HepG2 (cell line): ENCODE results near the gene GMPR. TPM values are rescaled to one million over a fixed set of nuclear protein-coding genes. Genes with fewer than 3 reads are reported as not detected.
A peak's percentile ranks its signal among the peaks of the same experiment; 100 is the strongest.

Source experiments
- ATAC-seq: fragments of 200-7000 bp; cut with Tn5 transposase; 3 replicates; pipeline ENCODE4 v1.9.1; 2020; ENCODE audit warnings: mild to moderate bottlenecking, moderate library complexity
- BruUV-seq: library from RNA; stranded (reverse); fragments of 400-500 nt; replicated peaks from 2 replicates; lab custom pipeline; 2021; lab: Mats Ljungman, UMichigan
- CTCF ChIA-PET: fragments of 300-600 bp; formaldehyde crosslinking; extraction: SDS; loops from one replicate; lab custom pipeline; 2021; ENCODE audit warnings: low total read pairs, inconsistent platforms, low intra/inter-chr PET ratio; lab: Yijun Ruan, JAX
- POLR2A ChIA-PET: fragments of 350-600 bp; sonication (Branson Sonifier 250); formaldehyde crosslinking; loops from one replicate; lab custom pipeline; 2020; ENCODE audit warnings: antibody characterized with exemption, inconsistent platforms; lab: Yijun Ruan, JAX
- DNase-seq: peaks from one replicate; pipeline ENCODE4 v3.0.0-alpha.2; 2015; ENCODE audit warnings: low spot score
- FAIRE-seq: peaks from 3 replicates; lab custom pipeline; 2011; peaks lifted over from hg19 to GRCh38; lab: Jason Lieb, UNC
- H2AFZ ChIP-seq: one replicate; pipeline ENCODE4 v1.6.1; 2011; ENCODE audit warnings: low read length, inconsistent platforms
- H3K27ac ChIP-seq: fragments of 300-600 bp; 3 replicates; pipeline ENCODE4 v1.8.0; 2011; ENCODE audit warnings: mixed run types, mild to moderate bottlenecking, mixed read lengths, low read length, inconsistent platforms; ENCODE audit not compliant: insufficient read depth; ENCODE audit errors: extremely low read length
- H3K27me3 ChIP-seq, 2 experiments: fragments of 200-600 bp in 1 of 2; 2 replicates in 1 of 2; 3 replicates in 1 of 2; pipeline versions ENCODE4 v1.6.0 to v1.8.0; 2011; ENCODE audit warnings: low read length in 2 of 2, mild to moderate bottlenecking in 2 of 2, moderate library complexity in 2 of 2, inconsistent platforms in 1 of 2; ENCODE audit not compliant: insufficient read depth in 2 of 2, control insufficient read depth in 1 of 2
- H3K36me3 ChIP-seq, 2 experiments: fragments of 200-600 bp in 1 of 2; replicated peaks in 1 of 2; 2 replicates in 1 of 2; 3 replicates in 1 of 2; pipeline versions ENCODE4 v1.5.1 to v1.8.0; 2011; ENCODE audit warnings: low read length in 2 of 2, inconsistent platforms in 1 of 2; ENCODE audit not compliant: insufficient read depth in 2 of 2, control insufficient read depth in 1 of 2
- H3K4me1 ChIP-seq: 2 replicates; pipeline ENCODE4 v1.5.1; 2012; ENCODE audit warnings: low read length, inconsistent platforms; ENCODE audit not compliant: insufficient read depth
- H3K4me2 ChIP-seq: 2 replicates; pipeline ENCODE4 v1.6.0; 2011; ENCODE audit warnings: low read depth, low read length, inconsistent platforms
- H3K4me3 ChIP-seq, 3 experiments: fragments of 200-600 bp in 1 of 3; sonication (generic), shearing (Covaris generic) in 1 of 3; replicated peaks in 1 of 3; 2 replicates each; pipeline ENCODE4 v1.5.1; 2011 to 2016; ENCODE audit warnings: low read length in 3 of 3, inconsistent platforms in 2 of 3, low read depth in 2 of 3, mild to moderate bottlenecking in 2 of 3, control low read depth in 1 of 3, mixed read lengths in 1 of 3; ENCODE audit not compliant: insufficient read depth in 1 of 3
- H3K79me2 ChIP-seq: one replicate; pipeline ENCODE4 v1.6.1; 2011; ENCODE audit warnings: low read length, inconsistent platforms; ENCODE audit not compliant: insufficient read depth
- H3K9ac ChIP-seq: 2 replicates; pipeline ENCODE4 v1.6.0; 2011; ENCODE audit warnings: mild to moderate bottlenecking, low read depth, low read length, inconsistent platforms; ENCODE audit not compliant: insufficient read depth
- H3K9me3 ChIP-seq: 2 replicates; pipeline ENCODE4 v1.5.1; 2012; ENCODE audit warnings: mild to moderate bottlenecking, low read length
- H4K20me1 ChIP-seq: 2 replicates; pipeline ENCODE4 v1.6.0; 2011; ENCODE audit warnings: inconsistent platforms, mild to moderate bottlenecking, low read length, moderate library complexity; ENCODE audit not compliant: insufficient read depth
- EED ChIP-seq: sonication (generic); formaldehyde crosslinking; IDR thresholded peaks from 2 replicates; pipeline ENCODE4 v1.5.0; 2020; ENCODE audit warnings: mild to moderate bottlenecking, missing genetic modification reagents
- GFI1 ChIP-seq: sonication (generic); formaldehyde crosslinking; IDR thresholded peaks from 2 replicates; pipeline ENCODE4 v1.5.0; 2020; ENCODE audit warnings: missing genetic modification reagents, mild to moderate bottlenecking, borderline replicate concordance
- MAZ ChIP-seq, 2 experiments: sonication (generic) in 1 of 2; formaldehyde crosslinking in 1 of 2; IDR thresholded peaks; 2 replicates each; pipeline versions ENCODE4 v1.5.0 to v1.6.1; 2012 to 2020; ENCODE audit warnings: low read depth in 2 of 2, mild to moderate bottlenecking in 2 of 2, borderline replicate concordance in 1 of 2, improper control_type of control experiment in 1 of 2, low read length in 1 of 2, missing genetic modification reagents in 1 of 2, moderate library complexity in 1 of 2
- SP2 ChIP-seq: sonication (generic); formaldehyde crosslinking; IDR thresholded peaks from 2 replicates; pipeline ENCODE4 v1.5.1; 2020; ENCODE audit warnings: mild to moderate bottlenecking, missing genetic modification reagents
- ZNF205 ChIP-seq: IDR thresholded peaks from 2 replicates; pipeline ENCODE4 v1.6.1; 2018; ENCODE audit warnings: missing biosample characterization, missing genetic modification reagents
- ZNF768 ChIP-seq: sonication (generic); formaldehyde crosslinking; IDR thresholded peaks from 2 replicates; pipeline ENCODE4 v1.4.0; 2020; ENCODE audit warnings: missing genetic modification reagents
- WGBS: methylation state at CpG from one replicate; pipeline ENCODE4 v1.1.6; 2017; ENCODE audit warnings: low lambda C conversion rate; 5-methylcytosine and 5-hydroxymethylcytosine counted together
- in situ Hi-C: cut with HindIII; loops from 2 replicates; pipeline ENCODE4 v1.10.0; 2017; ENCODE audit warnings: low pct_unique_long_range_greater_than_20kb; ENCODE audit not compliant: extremely low pct_ligation_motif_present
- intact Hi-C: fragments of 100-400 bp; cut with micrococcal nuclease; formaldehyde crosslinking; loops from one replicate; pipeline ENCODE4 v1.10.0; 2022; ENCODE audit not compliant: unreplicated experiment
- polyA plus RNA-seq, 8 experiments: library from polyadenylated mRNA; depleted of rRNA in 3 of 8; stranded (reverse) in 7 of 8; unstranded in 1 of 8; fragments of >200 nt; fragmentation: Illumina TruSeq in 4 of 8; extraction: Trizol in 4 of 8; gene quantifications; 2 replicates each; pipeline versions ENCODE4 v1.2.1 to v1.2.3, GENCODE V29; 2011 to 2016; ENCODE audit warnings: low read depth in 4 of 8, missing spikeins in 1 of 8, mixed read lengths in 1 of 8; ENCODE audit not compliant: insufficient read depth in 1 of 8
- total RNA-seq, 5 experiments: library from RNA; depleted of rRNA; stranded (reverse); fragments of >200 nt; fragmentation: Illumina TruSeq; extraction: Trizol; gene quantifications; 2 replicates each; pipeline ENCODE4 v1.2.3, GENCODE V29; 2016; ENCODE audit warnings: low read depth in 1 of 5
- TF ChIP-seq, protein P1 (sequence below): sonication (generic); formaldehyde crosslinking; IDR thresholded peaks from 2 replicates; pipeline ENCODE4 v1.4.0; 2020; ENCODE audit warnings: mild to moderate bottlenecking, missing genetic modification reagents, borderline replicate concordance
- TF ChIP-seq, protein P2 (sequence below): sonication (generic); formaldehyde crosslinking; IDR thresholded peaks from 2 replicates; pipeline ENCODE4 v1.5.1; 2020; ENCODE audit warnings: mild to moderate bottlenecking, missing genetic modification reagents, moderate library complexity

Gene GMPR
- total and polyA plus RNA-seq, 2 of the 13 experiments (the other 11 are each of a cell fraction or from before 2014, with no cell fraction given) = not detected

DNA sequence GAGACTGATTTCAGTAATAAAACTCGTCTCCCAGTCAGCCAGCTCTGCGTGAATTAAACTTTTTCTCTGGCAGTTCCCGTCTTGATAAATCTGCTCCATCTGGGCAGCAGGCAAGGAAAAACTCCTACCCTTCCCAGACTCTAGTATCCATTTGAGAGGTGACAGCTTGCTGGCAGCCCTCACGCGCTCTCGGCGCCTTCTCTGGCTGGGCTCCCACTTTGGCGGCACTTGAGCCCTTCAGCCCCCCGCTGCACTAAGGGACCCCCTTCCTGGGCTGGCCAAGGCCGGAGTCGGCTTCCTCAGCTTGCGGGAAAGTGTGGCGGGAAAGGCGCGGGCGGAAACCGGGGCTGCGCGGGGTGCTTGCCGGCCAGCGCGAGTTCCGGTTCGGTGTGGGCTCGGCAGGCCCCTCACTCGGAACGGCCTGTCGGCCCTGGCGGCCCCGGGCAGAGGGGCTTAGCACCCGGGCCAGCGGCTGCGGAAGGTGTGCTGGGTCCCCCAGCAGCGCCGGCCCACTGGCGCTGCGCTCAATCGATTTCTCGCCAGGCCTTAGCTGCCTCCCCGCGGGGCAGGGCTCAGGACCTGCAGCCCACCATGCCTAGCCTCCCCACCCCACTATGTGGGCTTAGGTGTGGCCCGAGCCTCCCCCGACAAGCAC is 21.8 kb upstream of the GMPR start:
- POLR2A ChIA-PET = no interaction called here
- WGBS = 64% methylated on average over 26 of the region's 43 CpGs
- no peak overlapping the region for H2AFZ ChIP-seq
- peak; percentile 13; the same call in 1 of the 2 replicates for TF ChIP-seq ZNF768 (CRISPR knock-in tag)
- 0 out of 2 replicates have a peak, but pooled peaks have one; percentile 30 for TF ChIP-seq EED (CRISPR knock-in tag)
- TF ChIP-seq, protein P1, sequence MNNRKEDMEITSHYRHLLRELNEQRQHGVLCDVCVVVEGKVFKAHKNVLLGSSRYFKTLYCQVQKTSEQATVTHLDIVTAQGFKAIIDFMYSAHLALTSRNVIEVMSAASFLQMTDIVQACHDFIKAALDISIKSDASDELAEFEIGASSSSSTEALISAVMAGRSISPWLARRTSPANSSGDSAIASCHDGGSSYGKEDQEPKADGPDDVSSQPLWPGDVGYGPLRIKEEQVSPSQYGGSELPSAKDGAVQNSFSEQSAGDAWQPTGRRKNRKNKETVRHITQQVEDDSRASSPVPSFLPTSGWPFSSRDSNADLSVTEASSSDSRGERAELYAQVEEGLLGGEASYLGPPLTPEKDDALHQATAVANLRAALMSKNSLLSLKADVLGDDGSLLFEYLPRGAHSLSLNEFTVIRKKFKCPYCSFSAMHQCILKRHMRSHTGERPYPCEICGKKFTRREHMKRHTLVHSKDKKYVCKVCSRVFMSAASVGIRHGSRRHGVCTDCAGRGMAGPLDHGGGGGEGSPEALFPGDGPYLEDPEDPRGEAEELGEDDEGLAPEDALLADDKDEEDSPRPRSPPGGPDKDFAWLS (CRISPR knock-in tag) = no peak
- TF ChIP-seq, all 625 proteins: peak for 2
- CTCF ChIA-PET = no interaction called here
- Histone ChIP-seq H3K27me3 (peaks cover 6 to 14% of the 10 kb centered on the region in 2 experiments; a peak in 2 of 5 replicates), H3K9ac (no peak overlapping the region), H3K27ac (no peak overlapping the region), H4K20me1 (no peaks in the 10 kb centered on the region; the same call in 1 of the 2 replicates), H3K79me2 (no peaks in the 10 kb centered on the region), H3K36me3 (no peaks in the 10 kb centered on the region), H3K9me3 (no peaks in the 10 kb centered on the region), H3K4me3 (no peak overlapping the region), H3K4me1 (peaks cover 6% of the 10 kb centered on the region; the same call in 1 of the 2 replicates), H3K4me2 (no peak overlapping the region)
- in situ Hi-C loops (no loop called here), intact Hi-C loops (no loop called here)
- DNase-seq = no peak
- BruUV-seq = no TSS peak
- FAIRE-seq = no peak
- ATAC-seq = no peak

DNA sequence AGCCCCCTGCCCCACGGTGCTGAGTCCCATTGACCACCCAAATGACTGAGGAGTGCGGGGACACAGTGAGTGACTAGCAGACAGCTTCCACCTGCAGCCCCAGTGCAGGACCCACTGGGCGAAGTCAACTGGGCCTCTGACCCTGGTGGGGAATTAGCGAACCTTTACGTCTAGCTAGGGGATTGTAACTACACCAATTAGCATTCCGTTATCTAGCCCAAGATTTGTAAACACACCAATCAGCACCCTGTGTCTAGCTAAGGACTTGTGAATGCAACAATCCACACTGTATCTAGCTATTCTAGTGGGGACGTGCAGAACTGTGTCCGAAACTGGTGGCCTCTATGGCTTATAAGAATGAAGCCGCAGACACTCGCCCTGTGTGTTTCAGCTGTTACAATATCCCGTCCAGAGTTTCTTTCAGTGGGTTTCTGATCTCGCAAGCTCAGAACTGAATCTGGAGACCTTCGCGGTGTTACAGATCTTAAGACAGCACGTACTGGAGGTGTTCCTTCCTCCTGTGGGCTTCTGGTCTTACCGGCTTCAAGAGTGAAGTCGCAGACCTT is 21.1 kb upstream of the GMPR start:
- H3K4me3 ChIP-seq = no peak overlapping the region
- 72% methylated on average over 14 of the region's 17 CpGs for WGBS
- intact Hi-C loops (no loop called here), in situ Hi-C loops (no loop called here)
- peak; percentile 36; the same call in 2 of the 3 replicates for ATAC-seq
- H3K36me3 ChIP-seq = no peaks in the 10 kb centered on the region
- no peaks in the 10 kb centered on the region; the same call in 1 of the 2 replicates for H4K20me1 ChIP-seq
- peaks cover 6% of the 10 kb centered on the region; the same call in 1 of the 2 replicates for H3K4me1 ChIP-seq
- H3K9me3 ChIP-seq = no peaks in the 10 kb centered on the region
- H3K79me2 ChIP-seq = no peaks in the 10 kb centered on the region
- BruUV-seq = no TSS peak
- POLR2A ChIA-PET = no interaction called here
- H3K4me2 ChIP-seq = no peak overlapping the region
- H3K27me3 ChIP-seq = peaks cover 6 to 14% of the 10 kb centered on the region in 2 experiments; a peak in 2 of 5 replicates
- H2AFZ ChIP-seq = no peak overlapping the region
- no peak overlapping the region for H3K27ac ChIP-seq
- DNase-seq = no peak
- TF ChIP-seq, protein P2, sequence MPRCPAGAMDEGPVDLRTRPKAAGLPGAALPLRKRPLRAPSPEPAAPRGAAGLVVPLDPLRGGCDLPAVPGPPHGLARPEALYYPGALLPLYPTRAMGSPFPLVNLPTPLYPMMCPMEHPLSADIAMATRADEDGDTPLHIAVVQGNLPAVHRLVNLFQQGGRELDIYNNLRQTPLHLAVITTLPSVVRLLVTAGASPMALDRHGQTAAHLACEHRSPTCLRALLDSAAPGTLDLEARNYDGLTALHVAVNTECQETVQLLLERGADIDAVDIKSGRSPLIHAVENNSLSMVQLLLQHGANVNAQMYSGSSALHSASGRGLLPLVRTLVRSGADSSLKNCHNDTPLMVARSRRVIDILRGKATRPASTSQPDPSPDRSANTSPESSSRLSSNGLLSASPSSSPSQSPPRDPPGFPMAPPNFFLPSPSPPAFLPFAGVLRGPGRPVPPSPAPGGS (CRISPR knock-in tag) = no peak
- TF ChIP-seq ZNF205 = no peak
- TF ChIP-seq SP2 (CRISPR knock-in tag) = no peak
- no peak for TF ChIP-seq GFI1
- TF ChIP-seq MAZ (IDR thresholded peaks at IDR 0.05; ENCODE audit: borderline replicate concordance, low read depth, low read length) = no peak
- TF ChIP-seq MAZ (CRISPR knock-in tag; IDR thresholded peaks at IDR 0.05; ENCODE audit: low read depth) = no peak
- no peak for FAIRE-seq
- CTCF ChIA-PET = no interaction called here
- H3K9ac ChIP-seq = no peak overlapping the region
